ENCODE data around the gene GCNT3.
"Not testable (repeated sequence)": the region's sequence is repeated elsewhere in the genome, so short reads cannot be mapped to it uniquely, and the experiment has no call there.

The GCNT3 gene

GRCh38 chr15:59618406-59618805, 6.8 kb downstream of the GCNT3 start:
- DNase-seq (ENCODE audit: low spot score), result no peak

GRCh38 chr15:59622289-59622688, 10.7 kb downstream of the GCNT3 start:
- no peak for DNase-seq (ENCODE audit: low spot score)

- DNase-seq (ENCODE audit: low spot score), result no peak
Measured at GRCh38 chr15:59632714-59633113, 21.1 kb downstream of the GCNT3 start.

- peak; percentile 11 for DNase-seq (ENCODE audit: low spot score)
Measured at GRCh38 chr15:59636184-59636583, 24.6 kb downstream of the GCNT3 start.

GRCh38 chr15:59637507-59637906, 25.9 kb downstream of the GCNT3 start:
- DNase-seq (ENCODE audit: low spot score), result not testable (repeated sequence)

- no peak for DNase-seq (ENCODE audit: low spot score)
Measured at GRCh38 chr15:59642351-59642750, 30.8 kb downstream of the GCNT3 start.

GRCh38 chr15:59644756-59645155, 33.2 kb downstream of the GCNT3 start:
- no peak for DNase-seq (ENCODE audit: low spot score)

GRCh38 chr15:59645812-59646211, 34.2 kb downstream of the GCNT3 start:
- not testable (repeated sequence) for DNase-seq (ENCODE audit: low spot score)

GRCh38 chr15:59646277-59646676, 34.7 kb downstream of the GCNT3 start:
- no peak for DNase-seq (ENCODE audit: low spot score)

- DNase-seq (ENCODE audit: low spot score), result no peak
Measured at GRCh38 chr15:59647085-59647484, 35.5 kb downstream of the GCNT3 start.

- no peak for DNase-seq (ENCODE audit: low spot score)
Measured at GRCh38 chr15:59649603-59650002, 38.0 kb downstream of the GCNT3 start.

- DNase-seq (ENCODE audit: low spot score), result peak; percentile 19
Measured at GRCh38 chr15:59654046-59654445, 42.5 kb downstream of the GCNT3 start.

- DNase-seq (ENCODE audit: low spot score), result peak; percentile 98
Measured at GRCh38 chr15:59656897-59657634, 45.5 kb downstream of the GCNT3 start, which contains the start of gene GTF2A2. GTF2A2 (minus strand) TSS chr15:59657515; CDS start chr15:59652277, 5,238 bp downstream.

GRCh38 chr15:59657635-59658125, 46.1 kb downstream of the GCNT3 start:
- no peak for DNase-seq (ENCODE audit: low spot score)

- no peak for DNase-seq (ENCODE audit: low spot score)
Measured at GRCh38 chr15:59659366-59659765, 47.8 kb downstream of the GCNT3 start.

GRCh38 chr15:59662260-59662659, 50.7 kb downstream of the GCNT3 start:
- no peak for DNase-seq (ENCODE audit: low spot score)

GRCh38 chr15:59668556-59668955, 57.0 kb downstream of the GCNT3 start:
- no peak for DNase-seq (ENCODE audit: low spot score)
